GM23338 (cell line): Measurements from ENCODE around the gene KRT15. TPM values are rescaled to one million over a fixed set of nuclear protein-coding genes. Genes with fewer than 3 reads are reported as not detected.

Experiments used
- ATAC-seq: fragments of 200-7000 bp; cut with Tn5 transposase; 3 replicates; pipeline ENCODE4 v1.9.1; 2020
- DNase-seq: peaks from one replicate; pipeline ENCODE4 v3.0.0-alpha.2; 2015; ENCODE audit warnings: low spot score
- H2AFZ ChIP-seq: fragments of 200-600 bp; sonication (generic); 2 replicates; pipeline ENCODE4 v1.8.0; 2016; ENCODE audit warnings: antibody characterized with exemption, mild to moderate bottlenecking, moderate library complexity
- H3F3A ChIP-seq: fragments of 200-600 bp; sonication (generic); replicated peaks from 2 replicates; pipeline ENCODE4 v1.8.0; 2017; ENCODE audit warnings: antibody characterized with exemption, mixed run types, low read depth
- H3K27ac ChIP-seq: fragments of 200-600 bp; sonication (generic); 2 replicates; pipeline ENCODE4 v1.6.1; 2016; ENCODE audit warnings: low read depth
- H3K27me3 ChIP-seq: fragments of 200-600 bp; sonication (generic); 2 replicates; pipeline ENCODE4 v1.8.0; 2016; ENCODE audit warnings: mild to moderate bottlenecking, mixed run types, moderate library complexity; ENCODE audit not compliant: insufficient read depth
- H3K36me3 ChIP-seq: fragments of 200-600 bp; sonication (generic); 2 replicates; pipeline ENCODE4 v1.8.0; 2016; ENCODE audit warnings: mild to moderate bottlenecking; ENCODE audit not compliant: insufficient read depth
- H3K4me1 ChIP-seq: fragments of 200-600 bp; sonication (generic); 2 replicates; pipeline ENCODE4 v1.8.0; 2016; ENCODE audit warnings: mild to moderate bottlenecking, moderate library complexity; ENCODE audit not compliant: insufficient read depth
- H3K4me2 ChIP-seq: fragments of 200-600 bp; sonication (generic); 2 replicates; pipeline ENCODE4 v1.7.1; 2017; ENCODE audit warnings: mixed run types
- H3K4me3 ChIP-seq: fragments of 200-600 bp; sonication (generic); 2 replicates; pipeline ENCODE4 v1.6.1; 2016; ENCODE audit warnings: mixed run types
- H3K79me2 ChIP-seq: fragments of 200-600 bp; sonication (generic); replicated peaks from 2 replicates; pipeline ENCODE4 v1.8.0; 2017; ENCODE audit warnings: mild to moderate bottlenecking; ENCODE audit not compliant: insufficient read depth
- H3K9me2 ChIP-seq: fragments of 200-600 bp; sonication (generic); 2 replicates; pipeline ENCODE4 v1.8.0; 2017; ENCODE audit not compliant: insufficient read depth
- H4K20me1 ChIP-seq: fragments of 200-600 bp; sonication (generic); replicated peaks from 2 replicates; pipeline ENCODE4 v1.8.0; 2017; ENCODE audit warnings: mild to moderate bottlenecking; ENCODE audit not compliant: insufficient read depth
- H3K27ac Mint-ChIP-seq: 2 replicates; pipeline ENCODE4 v1.8.0; 2020; ENCODE audit warnings: inconsistent platforms, mild to moderate bottlenecking, moderate library complexity, mixed read lengths
- H3K27me3 Mint-ChIP-seq: 3 replicates; pipeline ENCODE4 v1.8.0; 2022; ENCODE audit warnings: low read depth, mild to moderate bottlenecking, moderate library complexity, mixed read lengths, inconsistent platforms; ENCODE audit not compliant: insufficient read depth, poor library complexity
- H3K36me3 Mint-ChIP-seq: 3 replicates; pipeline ENCODE4 v1.8.0; 2021; ENCODE audit warnings: low read depth, mild to moderate bottlenecking, inconsistent platforms, moderate library complexity, mixed read lengths
- H3K4me1 Mint-ChIP-seq: 3 replicates; pipeline ENCODE4 v1.8.0; 2020; ENCODE audit warnings: mild to moderate bottlenecking, inconsistent platforms, mixed read lengths
- H3K4me3 Mint-ChIP-seq: 3 replicates; pipeline ENCODE4 v1.8.0; 2021; ENCODE audit warnings: moderate library complexity, mild to moderate bottlenecking, inconsistent platforms, mixed read lengths
- H3K9me3 Mint-ChIP-seq: 3 replicates; pipeline ENCODE4 v1.8.0; 2020; ENCODE audit warnings: moderate library complexity, mild to moderate bottlenecking, inconsistent platforms, mixed read lengths
- CREB1 ChIP-seq: fragments of 250-450 bp; sonication (Bioruptor Pico); IDR thresholded peaks from 2 replicates; pipeline ENCODE4 v1.5.0; 2020; ENCODE audit warnings: low read depth, mild to moderate bottlenecking, moderate library complexity
- EZH2 ChIP-seq: fragments of 200-600 bp; sonication (generic); IDR thresholded peaks from one replicate; pipeline ENCODE4 v1.8.0; 2017; ENCODE audit warnings: antibody characterized with exemption, mild to moderate bottlenecking, low read depth; ENCODE audit not compliant: unreplicated experiment
- EZH2phosphoT487 ChIP-seq: fragments of 200-600 bp; sonication (generic); IDR thresholded peaks from one replicate; pipeline ENCODE4 v1.8.1; 2018; ENCODE audit warnings: antibody characterized with exemption; ENCODE audit not compliant: unreplicated experiment
- JUNB ChIP-seq: IDR thresholded peaks from one replicate; pipeline ENCODE4 v1.6.1; 2016; ENCODE audit warnings: antibody characterized with exemption; ENCODE audit not compliant: unreplicated experiment
- NANOG ChIP-seq: IDR thresholded peaks from 2 replicates; pipeline ENCODE4 v1.6.1; 2016; ENCODE audit warnings: antibody characterized with exemption, borderline replicate concordance
- POLR2AphosphoS5 ChIP-seq: IDR thresholded peaks from 2 replicates; pipeline ENCODE4 v1.6.1; 2016; ENCODE audit warnings: antibody characterized with exemption, low read depth
- STAT1 ChIP-seq: IDR thresholded peaks from one replicate; pipeline ENCODE4 v1.6.1; 2016; ENCODE audit warnings: antibody characterized with exemption; ENCODE audit not compliant: unreplicated experiment
- ZNF114 ChIP-seq: fragments of 250-450 bp; sonication (Bioruptor Pico); IDR thresholded peaks from 2 replicates; pipeline ENCODE4 v1.5.0; 2020; ENCODE audit warnings: mild to moderate bottlenecking, moderate library complexity
- ZNF331 ChIP-seq: fragments of 250-450 bp; sonication (Bioruptor Pico); IDR thresholded peaks from 2 replicates; pipeline ENCODE4 v1.5.0; 2020; ENCODE audit warnings: low read depth, mild to moderate bottlenecking, moderate library complexity
- ZNF462 ChIP-seq: fragments of 250-450 bp; sonication (Bioruptor Pico); IDR thresholded peaks from 2 replicates; pipeline ENCODE4 v1.5.0; 2020; ENCODE audit warnings: mild to moderate bottlenecking, moderate library complexity
- polyA plus RNA-seq: library from polyadenylated mRNA; unstranded; fragments of >200 nt; fragmentation: Nextera tagmentation; extraction: Ambion mirVana; gene quantifications from 2 replicates; pipeline ENCODE4 v1.2.1, GENCODE V29; 2016
- total RNA-seq: library from RNA; depleted of rRNA; stranded (reverse); fragments of >200 nt; shearing (Covaris generic); gene quantifications from 2 replicates; pipeline ENCODE4 v1.2.3, GENCODE V29; 2014
- TF ChIP-seq, protein P1 (sequence below): IDR thresholded peaks from 2 replicates; pipeline ENCODE4 v1.6.1; 2016; ENCODE audit warnings: antibody characterized with exemption
- TF ChIP-seq, protein P2 (sequence below): IDR thresholded peaks from one replicate; pipeline ENCODE4 v1.6.1; 2018; ENCODE audit warnings: antibody characterized with exemption; ENCODE audit not compliant: unreplicated experiment
- TF ChIP-seq, protein P3 (sequence below), 2 experiments: fragments of 200-600 bp in 1 of 2; sonication (generic) in 1 of 2; conservative IDR thresholded peaks; 2 replicates each; pipeline versions ENCODE4 v1.5.1 to v1.6.1; 2016 to 2017; ENCODE audit warnings: antibody characterized with exemption in 2 of 2, low read depth in 2 of 2, mild to moderate bottlenecking in 2 of 2, moderate library complexity in 1 of 2

Gene KRT15
- total and polyA plus RNA-seq, 2 experiments from 2014 or later = 0.03 TPM; not detected in 1

- H3K27ac ChIP-seq = no peak overlapping the region
- no peaks in the 10 kb centered on the region for H3K79me2 ChIP-seq
- H4K20me1 ChIP-seq = no peaks in the 10 kb centered on the region
- no peaks in the 10 kb centered on the region for H3K9me2 ChIP-seq
- Mint-ChIP-seq H3K36me3 (no peaks in the 10 kb centered on the region), H3K27me3 (peaks cover 18% of the 10 kb centered on the region), H3K4me3 (no peak overlapping the region), H3K27ac (no peak overlapping the region), H3K4me1 (peaks cover 28% of the 10 kb centered on the region), H3K9me3 (no peaks in the 10 kb centered on the region)
- ATAC-seq (no peak), DNase-seq (no peak)
- H3K4me2 ChIP-seq = no peak overlapping the region
- TF ChIP-seq NANOG = no peak
- TF ChIP-seq, protein P1, sequence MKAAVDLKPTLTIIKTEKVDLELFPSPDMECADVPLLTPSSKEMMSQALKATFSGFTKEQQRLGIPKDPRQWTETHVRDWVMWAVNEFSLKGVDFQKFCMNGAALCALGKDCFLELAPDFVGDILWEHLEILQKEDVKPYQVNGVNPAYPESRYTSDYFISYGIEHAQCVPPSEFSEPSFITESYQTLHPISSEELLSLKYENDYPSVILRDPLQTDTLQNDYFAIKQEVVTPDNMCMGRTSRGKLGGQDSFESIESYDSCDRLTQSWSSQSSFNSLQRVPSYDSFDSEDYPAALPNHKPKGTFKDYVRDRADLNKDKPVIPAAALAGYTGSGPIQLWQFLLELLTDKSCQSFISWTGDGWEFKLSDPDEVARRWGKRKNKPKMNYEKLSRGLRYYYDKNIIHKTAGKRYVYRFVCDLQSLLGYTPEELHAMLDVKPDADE = no peak
- no peak for TF ChIP-seq EZH2
- no peak for TF ChIP-seq EZH2phosphoT487
- no peak for TF ChIP-seq STAT1
- no peak for TF ChIP-seq CREB1 (CRISPR knock-in tag)
- no peak for TF ChIP-seq POLR2AphosphoS5
- TF ChIP-seq, protein P2, sequence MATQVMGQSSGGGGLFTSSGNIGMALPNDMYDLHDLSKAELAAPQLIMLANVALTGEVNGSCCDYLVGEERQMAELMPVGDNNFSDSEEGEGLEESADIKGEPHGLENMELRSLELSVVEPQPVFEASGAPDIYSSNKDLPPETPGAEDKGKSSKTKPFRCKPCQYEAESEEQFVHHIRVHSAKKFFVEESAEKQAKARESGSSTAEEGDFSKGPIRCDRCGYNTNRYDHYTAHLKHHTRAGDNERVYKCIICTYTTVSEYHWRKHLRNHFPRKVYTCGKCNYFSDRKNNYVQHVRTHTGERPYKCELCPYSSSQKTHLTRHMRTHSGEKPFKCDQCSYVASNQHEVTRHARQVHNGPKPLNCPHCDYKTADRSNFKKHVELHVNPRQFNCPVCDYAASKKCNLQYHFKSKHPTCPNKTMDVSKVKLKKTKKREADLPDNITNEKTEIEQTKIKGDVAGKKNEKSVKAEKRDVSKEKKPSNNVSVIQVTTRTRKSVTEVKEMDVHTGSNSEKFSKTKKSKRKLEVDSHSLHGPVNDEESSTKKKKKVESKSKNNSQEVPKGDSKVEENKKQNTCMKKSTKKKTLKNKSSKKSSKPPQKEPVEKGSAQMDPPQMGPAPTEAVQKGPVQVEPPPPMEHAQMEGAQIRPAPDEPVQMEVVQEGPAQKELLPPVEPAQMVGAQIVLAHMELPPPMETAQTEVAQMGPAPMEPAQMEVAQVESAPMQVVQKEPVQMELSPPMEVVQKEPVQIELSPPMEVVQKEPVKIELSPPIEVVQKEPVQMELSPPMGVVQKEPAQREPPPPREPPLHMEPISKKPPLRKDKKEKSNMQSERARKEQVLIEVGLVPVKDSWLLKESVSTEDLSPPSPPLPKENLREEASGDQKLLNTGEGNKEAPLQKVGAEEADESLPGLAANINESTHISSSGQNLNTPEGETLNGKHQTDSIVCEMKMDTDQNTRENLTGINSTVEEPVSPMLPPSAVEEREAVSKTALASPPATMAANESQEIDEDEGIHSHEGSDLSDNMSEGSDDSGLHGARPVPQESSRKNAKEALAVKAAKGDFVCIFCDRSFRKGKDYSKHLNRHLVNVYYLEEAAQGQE = no peak
- TF ChIP-seq JUNB = no peak
- TF ChIP-seq ZNF331 (CRISPR knock-in tag) = no peak
- TF ChIP-seq, protein P3, sequence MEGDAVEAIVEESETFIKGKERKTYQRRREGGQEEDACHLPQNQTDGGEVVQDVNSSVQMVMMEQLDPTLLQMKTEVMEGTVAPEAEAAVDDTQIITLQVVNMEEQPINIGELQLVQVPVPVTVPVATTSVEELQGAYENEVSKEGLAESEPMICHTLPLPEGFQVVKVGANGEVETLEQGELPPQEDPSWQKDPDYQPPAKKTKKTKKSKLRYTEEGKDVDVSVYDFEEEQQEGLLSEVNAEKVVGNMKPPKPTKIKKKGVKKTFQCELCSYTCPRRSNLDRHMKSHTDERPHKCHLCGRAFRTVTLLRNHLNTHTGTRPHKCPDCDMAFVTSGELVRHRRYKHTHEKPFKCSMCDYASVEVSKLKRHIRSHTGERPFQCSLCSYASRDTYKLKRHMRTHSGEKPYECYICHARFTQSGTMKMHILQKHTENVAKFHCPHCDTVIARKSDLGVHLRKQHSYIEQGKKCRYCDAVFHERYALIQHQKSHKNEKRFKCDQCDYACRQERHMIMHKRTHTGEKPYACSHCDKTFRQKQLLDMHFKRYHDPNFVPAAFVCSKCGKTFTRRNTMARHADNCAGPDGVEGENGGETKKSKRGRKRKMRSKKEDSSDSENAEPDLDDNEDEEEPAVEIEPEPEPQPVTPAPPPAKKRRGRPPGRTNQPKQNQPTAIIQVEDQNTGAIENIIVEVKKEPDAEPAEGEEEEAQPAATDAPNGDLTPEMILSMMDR (conservative IDR thresholded peaks at IDR 0.05; ENCODE audit: low read depth in 2 of 2) = no peak
- no peak for TF ChIP-seq ZNF462 (CRISPR knock-in tag)
- TF ChIP-seq ZNF114 (CRISPR knock-in tag) = no peak
- H3K4me1 ChIP-seq = peaks cover 7% of the 10 kb centered on the region
- H3F3A ChIP-seq = no peaks in the 10 kb centered on the region
- H3K27me3 ChIP-seq = no peaks in the 10 kb centered on the region
- H3K4me3 ChIP-seq = no peak overlapping the region
- H3K36me3 ChIP-seq = no peaks in the 10 kb centered on the region
- H2AFZ ChIP-seq = no peak overlapping the region
Measured at GRCh38 chr17:41511716-41512115, 7.0 kb downstream of the KRT15 start.
